Mesenchymal stem cell (in vitro differentiated cells and primary cell): ENCODE data around the gene HGS.

Source experiments
- DNase-seq: peaks from one replicate; pipeline ENCODE4 v3.0.0-alpha.2; 2013
- H2AFZ ChIP-seq: one replicate; pipeline ENCODE4 v1.6.1; 2013; ENCODE audit warnings: low read depth, mild to moderate bottlenecking, control low read depth, inconsistent platforms, low read length, moderate library complexity
- H2AK5ac ChIP-seq: 2 replicates; pipeline ENCODE4 v1.6.1; 2013; ENCODE audit warnings: low read length, moderate library complexity, mild to moderate bottlenecking, inconsistent platforms; ENCODE audit not compliant: severe bottlenecking
- H2BK120ac ChIP-seq: one replicate; pipeline ENCODE4 v1.6.1; 2013; ENCODE audit warnings: low read depth, mild to moderate bottlenecking, inconsistent platforms, low read length, moderate library complexity
- H2BK12ac ChIP-seq, 2 experiments: one replicate each; pipeline ENCODE4 v1.6.1; 2013; ENCODE audit warnings: inconsistent platforms in 2 of 2, low read length in 2 of 2, mild to moderate bottlenecking in 2 of 2, moderate library complexity in 2 of 2, control low read depth in 1 of 2
- H2BK15ac ChIP-seq: one replicate; pipeline ENCODE4 v1.6.1; 2013; ENCODE audit warnings: mild to moderate bottlenecking, low read depth, inconsistent platforms; ENCODE audit not compliant: poor library complexity, severe bottlenecking
- H2BK5ac ChIP-seq: 2 replicates; pipeline ENCODE4 v1.6.1; 2013; ENCODE audit warnings: low read depth, mild to moderate bottlenecking, low read length, control low read depth, inconsistent platforms; ENCODE audit not compliant: poor library complexity, severe bottlenecking
- H3K14ac ChIP-seq, 2 experiments: one replicate each; pipeline ENCODE4 v1.6.1; 2013; ENCODE audit warnings: inconsistent platforms in 2 of 2, low read length in 2 of 2, control low read depth in 1 of 2, mild to moderate bottlenecking in 1 of 2, moderate library complexity in 1 of 2
- H3K18ac ChIP-seq, 2 experiments: one replicate each; pipeline ENCODE4 v1.6.1; 2013; ENCODE audit warnings: inconsistent platforms in 2 of 2, low read length in 2 of 2, control low read depth in 1 of 2, low read depth in 1 of 2, mild to moderate bottlenecking in 1 of 2
- H3K23ac ChIP-seq, 2 experiments: one replicate each; pipeline ENCODE4 v1.6.1; 2013; ENCODE audit warnings: inconsistent platforms in 2 of 2, low read length in 2 of 2, mild to moderate bottlenecking in 2 of 2, moderate library complexity in 2 of 2, control low read depth in 1 of 2
- H3K27ac ChIP-seq: 2 replicates; pipeline ENCODE4 v1.5.1; 2013; ENCODE audit warnings: mild to moderate bottlenecking, moderate library complexity, low read length, control low read depth, inconsistent platforms; ENCODE audit not compliant: poor library complexity, severe bottlenecking
- H3K27me3 ChIP-seq, 2 experiments: 2 replicates each; pipeline versions ENCODE4 v1.6.1 to v1.7.0; 2013; ENCODE audit warnings: low read length in 2 of 2, mild to moderate bottlenecking in 2 of 2, moderate library complexity in 2 of 2, control low read depth in 1 of 2, inconsistent platforms in 1 of 2; ENCODE audit not compliant: control insufficient read depth in 1 of 2, insufficient read depth in 1 of 2
- H3K36me3 ChIP-seq, 2 experiments: 2 replicates each; pipeline versions ENCODE4 v1.6.1 to v1.7.0; 2013; ENCODE audit warnings: low read length in 2 of 2, control low read depth in 1 of 2, inconsistent platforms in 1 of 2, low read depth in 1 of 2, mild to moderate bottlenecking in 1 of 2; ENCODE audit not compliant: insufficient read depth in 2 of 2, control insufficient read depth in 1 of 2
- H3K4ac ChIP-seq, 2 experiments: one replicate each; pipeline ENCODE4 v1.6.1; 2013; ENCODE audit warnings: inconsistent platforms in 2 of 2, low read length in 2 of 2, mild to moderate bottlenecking in 2 of 2, moderate library complexity in 2 of 2, control low read depth in 1 of 2, low read depth in 1 of 2
- H3K4me1 ChIP-seq: 2 replicates; pipeline ENCODE4 v1.6.1; 2013; ENCODE audit warnings: low read depth, low read length, control low read depth; ENCODE audit not compliant: control insufficient read depth, insufficient read depth
- H3K4me2 ChIP-seq: 2 replicates; pipeline ENCODE4 v1.6.1; 2013; ENCODE audit warnings: low read length, mild to moderate bottlenecking, inconsistent platforms; ENCODE audit not compliant: poor library complexity, severe bottlenecking
- H3K4me3 ChIP-seq, 2 experiments: 2 replicates each; pipeline versions ENCODE4 v1.5.1 to v1.7.0; 2013; ENCODE audit warnings: low read length in 2 of 2, mild to moderate bottlenecking in 2 of 2, control low read depth in 1 of 2, low read depth in 1 of 2; ENCODE audit not compliant: insufficient read depth in 1 of 2
- H3K79me1 ChIP-seq: replicated peaks from 2 replicates; pipeline ENCODE4 v1.6.1; 2013; ENCODE audit warnings: mild to moderate bottlenecking, control low read depth, low read length, inconsistent platforms; ENCODE audit not compliant: poor library complexity, severe bottlenecking
- H3K9ac ChIP-seq: 2 replicates; pipeline ENCODE4 v1.7.0; 2013; ENCODE audit warnings: mild to moderate bottlenecking, low read length, moderate library complexity
- H3K9me3 ChIP-seq: 2 replicates; pipeline ENCODE4 v1.7.0; 2013; ENCODE audit warnings: mild to moderate bottlenecking, low read length; ENCODE audit not compliant: control insufficient read depth
- H4K8ac ChIP-seq: one replicate; pipeline ENCODE4 v1.6.1; 2013; ENCODE audit warnings: inconsistent platforms, mild to moderate bottlenecking, low read length, moderate library complexity
- H4K91ac ChIP-seq: one replicate; pipeline ENCODE4 v1.6.1; 2013; ENCODE audit warnings: mild to moderate bottlenecking, low read length, inconsistent platforms
- WGBS: methylation state at CpG from one replicate; pipeline ENCODE4 v1.1.7; 2013; ENCODE audit warnings: mixed read lengths; 5-methylcytosine and 5-hydroxymethylcytosine counted together

Gene HGS

GRCh38 chr17:81665205-81666091 lies 18.4 kb upstream of the HGS start:
- peak overlapping the region; percentile 46 for H4K91ac ChIP-seq
- no peak for DNase-seq
- WGBS = 79% methylated on average over 30 of the region's 30 CpGs
- peak overlapping the region; percentile 60 for H2BK15ac ChIP-seq
- H3K14ac ChIP-seq = no peak overlapping the region
- H2BK120ac ChIP-seq = peak overlapping the region; percentile 36
- peaks cover 28% of the 10 kb centered on the region for H3K79me1 ChIP-seq
- H3K4me2 ChIP-seq = peak overlapping the region; percentile 72
- peak overlapping the region in 1 of 2 experiments; percentile 46 for H3K23ac ChIP-seq
- H3K9ac ChIP-seq = peak overlapping the region; percentile 92
- peaks cover 20% of the 10 kb centered on the region for H3K4me1 ChIP-seq
- peaks cover 37 to 38% of the 10 kb centered on the region in 2 experiments for H3K36me3 ChIP-seq
- H3K18ac ChIP-seq = peak overlapping the region; percentile 89 to 94
- H3K4me3 ChIP-seq = peak overlapping the region; percentile 87 to 94
- peak overlapping the region in 1 of 2 experiments; percentile 59 for H2BK12ac ChIP-seq
- H3K4ac ChIP-seq = peak overlapping the region; percentile 71 to 76
- peak overlapping the region; percentile 84 for H2BK5ac ChIP-seq
- peak overlapping the region; percentile 44 for H2AK5ac ChIP-seq
- H3K9me3 ChIP-seq = no peaks in the 10 kb centered on the region
- H3K27ac ChIP-seq = peak overlapping the region; percentile 78
- H2AFZ ChIP-seq = no peak overlapping the region
- H3K27me3 ChIP-seq = no peaks in the 10 kb centered on the region
- H4K8ac ChIP-seq = peak overlapping the region; percentile 96

DNA sequence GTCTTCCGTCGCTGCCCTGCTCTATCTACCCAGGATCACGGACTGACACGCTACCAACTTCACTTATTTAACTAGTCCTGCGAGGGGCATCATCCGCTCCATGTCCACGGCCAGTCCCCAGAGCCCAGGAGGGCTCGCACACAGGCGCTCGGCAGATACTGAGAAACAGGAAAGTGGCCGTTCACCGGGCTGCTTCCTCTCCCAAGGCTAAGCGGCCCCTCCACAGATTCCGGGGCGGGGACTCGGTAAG lies 17.8 kb upstream of the HGS start:
- Histone ChIP-seq H3K27ac (peak overlapping the region; percentile 78), H3K36me3 (peaks cover 40 to 42% of the 10 kb centered on the region in 2 experiments), H3K4ac (peak overlapping the region; percentile 71 to 76), H2BK120ac (peak overlapping the region; percentile 36), H3K23ac (no peak overlapping the region), H3K9ac (peak overlapping the region; percentile 92), H2AK5ac (peak overlapping the region; percentile 44), H2BK12ac (no peak overlapping the region), H3K9me3 (no peaks in the 10 kb centered on the region), H3K18ac (peak overlapping the region; percentile 89 to 94), H2AFZ (peak overlapping the region; percentile 84), H3K14ac (no peak overlapping the region), H3K4me2 (peak overlapping the region; percentile 72), H3K27me3 (no peaks in the 10 kb centered on the region), H4K91ac (peak overlapping the region; percentile 88), H3K4me1 (peaks cover 20% of the 10 kb centered on the region), H2BK5ac (peak overlapping the region; percentile 84), H2BK15ac (no peak overlapping the region), H3K4me3 (peak overlapping the region; percentile 87 to 94), H4K8ac (peak overlapping the region; percentile 96), H3K79me1 (peaks cover 30% of the 10 kb centered on the region)
- WGBS = under 1% methylated on average over 16 of the region's 16 CpGs
- peak; percentile 68 for DNase-seq

- peaks cover 46 to 48% of the 10 kb centered on the region in 2 experiments for H3K36me3 ChIP-seq
- peak within 1 kb of the TSS in 1 of 2 experiments; percentile 86 for H3K14ac ChIP-seq
- H3K9me3 ChIP-seq = no peaks in the 10 kb centered on the region
- peak within 1 kb of the TSS; percentile 79 for H3K4me2 ChIP-seq
- H3K4me3 ChIP-seq = peak within 1 kb of the TSS; percentile 87 to 94
- peak within 1 kb of the TSS; percentile 88 for H4K91ac ChIP-seq
- H3K9ac ChIP-seq = peak within 1 kb of the TSS; percentile 92
- H2BK120ac ChIP-seq = peak within 1 kb of the TSS; percentile 55
- H2BK15ac ChIP-seq = peak within 1 kb of the TSS; percentile 71
- peak; percentile 96 for DNase-seq
- peak within 1 kb of the TSS; percentile 84 for H2BK5ac ChIP-seq
- under 1% methylated on average over 79 of the region's 96 CpGs for WGBS
- no peak within 1 kb of the TSS for H3K23ac ChIP-seq
- H3K4me1 ChIP-seq = peaks cover 20% of the 10 kb centered on the region
- H2AK5ac ChIP-seq = peak within 1 kb of the TSS; percentile 44
- H2AFZ ChIP-seq = peak within 1 kb of the TSS; percentile 84
- H3K18ac ChIP-seq = peak within 1 kb of the TSS; percentile 89 to 94
- no peaks in the 10 kb centered on the region for H3K27me3 ChIP-seq
- H4K8ac ChIP-seq = peak within 1 kb of the TSS; percentile 96
- peaks cover 35% of the 10 kb centered on the region for H3K79me1 ChIP-seq
- peak within 1 kb of the TSS; percentile 78 for H3K27ac ChIP-seq
- H3K4ac ChIP-seq = peak within 1 kb of the TSS; percentile 75 to 76
- H2BK12ac ChIP-seq = peak within 1 kb of the TSS in 1 of 2 experiments; percentile 4
Measured at GRCh38 chr17:81666342-81667191, 17.2 kb upstream of the HGS start, which contains the start of the genes CCDC137 and OXLD1. Gene CCDC137, plus strand, starts transcription at chr17:81666737. Its CDS starts 30 bp downstream, at chr17:81666767. Gene OXLD1, minus strand, starts transcription at chr17:81666605. Its CDS starts 28 bp downstream, at chr17:81666577.
